Measurements from ENCODE around the gene RIOX2.

Gene RIOX2

GRCh38 chr3:97939401-97939800, 32.8 kb downstream of the RIOX2 start:
- TF ChIP-seq TAF1 (IDR thresholded peaks at IDR 0.05; ENCODE audit: borderline replicate concordance, insufficient read depth, low read length) (no peak), POLR2AphosphoS5 (IDR thresholded peaks at IDR 0.05; ENCODE audit: low read depth, low read length) (no peak), FOXP2 (optimal IDR thresholded peaks at IDR 0.05; ENCODE audit: borderline replicate concordance, extremely low read depth, extremely low read length, insufficient read depth) (no peak), REST (IDR thresholded peaks at IDR 0.05; ENCODE audit: insufficient read depth in 1 of 2, low read depth in 2 of 2, low read length in 2 of 2) (no peak)

GRCh38 chr3:97938444-97938843, 33.8 kb downstream of the RIOX2 start:
- TF ChIP-seq SIN3A (IDR thresholded peaks at IDR 0.05; ENCODE audit: borderline replicate concordance, insufficient read depth, low read length), result no peak
- no peak for TF ChIP-seq POLR2AphosphoS5 (IDR thresholded peaks at IDR 0.05; ENCODE audit: low read depth, low read length)
- no peak for TF ChIP-seq FOXP2 (optimal IDR thresholded peaks at IDR 0.05; ENCODE audit: borderline replicate concordance, extremely low read depth, extremely low read length, insufficient read depth)
- TF ChIP-seq REST (IDR thresholded peaks at IDR 0.05; ENCODE audit: insufficient read depth in 1 of 2, low read depth in 2 of 2, low read length in 2 of 2), result no peak
- no peak for TF ChIP-seq TAF1 (IDR thresholded peaks at IDR 0.05; ENCODE audit: borderline replicate concordance, insufficient read depth, low read length)

GRCh38 chr3:97937205-97937604, 35.0 kb downstream of the RIOX2 start:
- TF ChIP-seq SIN3A (IDR thresholded peaks at IDR 0.05; ENCODE audit: borderline replicate concordance, insufficient read depth, low read length) (no peak), REST (IDR thresholded peaks at IDR 0.05; ENCODE audit: insufficient read depth in 1 of 2, low read depth in 2 of 2, low read length in 2 of 2) (no peak), FOXP2 (optimal IDR thresholded peaks at IDR 0.05; ENCODE audit: borderline replicate concordance, extremely low read depth, extremely low read length, insufficient read depth) (no peak), POLR2AphosphoS5 (IDR thresholded peaks at IDR 0.05; ENCODE audit: low read depth, low read length) (no peak), TAF1 (IDR thresholded peaks at IDR 0.05; ENCODE audit: borderline replicate concordance, insufficient read depth, low read length) (no peak)

GRCh38 chr3:97935842-97936241, 36.4 kb downstream of the RIOX2 start:
- TF ChIP-seq POLR2AphosphoS5 (IDR thresholded peaks at IDR 0.05; ENCODE audit: low read depth, low read length) (no peak), FOXP2 (optimal IDR thresholded peaks at IDR 0.05; ENCODE audit: borderline replicate concordance, extremely low read depth, extremely low read length, insufficient read depth) (no peak)

- TF ChIP-seq POLR2AphosphoS5 (IDR thresholded peaks at IDR 0.05; ENCODE audit: low read depth, low read length) (no peak), FOXP2 (optimal IDR thresholded peaks at IDR 0.05; ENCODE audit: borderline replicate concordance, extremely low read depth, extremely low read length, insufficient read depth) (no peak), REST (IDR thresholded peaks at IDR 0.05; ENCODE audit: insufficient read depth in 1 of 2, low read depth in 2 of 2, low read length in 2 of 2) (no peak), SIN3A (IDR thresholded peaks at IDR 0.05; ENCODE audit: borderline replicate concordance, insufficient read depth, low read length) (no peak), TAF1 (IDR thresholded peaks at IDR 0.05; ENCODE audit: borderline replicate concordance, insufficient read depth, low read length) (no peak)
Measured at GRCh38 chr3:97934980-97935695, 37.1 kb downstream of the RIOX2 start.

All from PFSK-1 (cell line).